Activated naive CD8-positive, alpha-beta T cell (primary cell): ENCODE results near the gene PGC.

Experiments
- H3K27ac Mint-ChIP-seq: one replicate; pipeline ENCODE4 v1.8.0; 2021; ENCODE audit warnings: mixed read lengths
- H3K27me3 Mint-ChIP-seq: one replicate; pipeline ENCODE4 v1.8.0; 2021; ENCODE audit warnings: mixed read lengths
- H3K36me3 Mint-ChIP-seq: one replicate; pipeline ENCODE4 v1.8.0; 2021; ENCODE audit warnings: mixed read lengths
- H3K4me1 Mint-ChIP-seq: one replicate; pipeline ENCODE4 v1.8.0; 2021; ENCODE audit warnings: low read depth, mixed read lengths
- H3K4me3 Mint-ChIP-seq: one replicate; pipeline ENCODE4 v1.8.0; 2021; ENCODE audit warnings: mild to moderate bottlenecking, mixed read lengths
- H3K9me3 Mint-ChIP-seq: one replicate; pipeline ENCODE4 v1.8.0; 2021; ENCODE audit warnings: low read depth, mixed read lengths

PGC gene

DNA sequence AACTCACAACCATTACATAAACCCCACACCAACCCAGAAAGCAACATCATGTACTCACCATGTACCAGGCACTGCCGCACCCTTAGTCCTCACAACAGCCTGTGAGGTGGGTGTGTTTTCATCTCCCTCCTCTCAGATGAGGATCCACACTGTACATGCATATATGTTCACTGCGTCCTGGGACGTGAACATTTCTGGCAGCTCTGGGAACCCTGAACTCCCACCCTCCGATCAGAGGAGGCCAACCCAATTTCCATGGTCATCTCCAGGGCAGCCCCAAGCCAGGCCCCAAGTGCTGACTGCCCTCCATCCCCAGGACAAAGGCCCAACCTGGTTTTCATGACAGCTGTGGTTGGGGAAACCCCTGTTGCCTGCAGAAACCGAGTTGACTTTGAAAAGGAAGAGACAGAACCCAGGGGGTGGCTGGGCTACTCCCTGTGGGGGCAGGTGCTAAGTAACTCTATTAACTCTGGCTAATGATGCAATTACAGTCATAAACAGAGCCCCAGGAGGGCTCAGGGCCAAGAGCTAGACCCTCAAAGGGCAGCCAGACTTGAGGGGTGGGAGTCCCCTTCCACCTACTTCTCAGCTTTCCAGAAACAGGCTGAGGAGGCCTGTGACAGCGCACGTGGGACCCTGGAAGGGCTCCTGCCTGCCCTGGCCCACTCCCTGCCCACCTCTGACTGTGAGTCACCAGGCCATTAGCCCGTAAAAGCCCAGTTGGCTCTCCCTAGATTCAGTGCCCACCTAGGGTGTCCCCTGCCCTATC lies 14.4 kb downstream of the PGC start:
- Mint-ChIP-seq H3K9me3 (no peaks in the 10 kb centered on the region), H3K27ac (no peak overlapping the region), H3K27me3 (no peaks in the 10 kb centered on the region), H3K4me3 (peak overlapping the region; percentile 80), H3K4me1 (peaks cover 44% of the 10 kb centered on the region), H3K36me3 (no peaks in the 10 kb centered on the region)

DNA sequence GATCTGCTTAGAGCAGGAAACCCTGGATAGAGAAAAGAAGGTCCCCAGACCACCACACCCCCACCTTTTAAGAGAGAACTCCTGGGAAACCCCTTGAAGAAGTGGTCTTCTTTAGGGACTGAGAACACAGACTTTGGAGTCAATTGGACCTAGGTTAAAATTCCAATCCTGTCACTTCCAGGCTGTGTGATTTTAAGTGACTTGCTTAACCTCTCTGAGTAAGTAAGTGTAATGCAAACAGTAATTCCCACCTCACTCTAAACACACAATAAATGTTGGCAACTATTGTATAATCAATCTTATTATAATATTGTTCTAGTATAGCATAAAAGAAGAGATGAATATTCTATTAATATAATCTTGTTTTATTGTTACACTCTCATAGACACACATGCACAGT lies 15.0 kb downstream of the PGC start:
- Mint-ChIP-seq H3K27ac (no peak overlapping the region), H3K4me1 (peaks cover 45% of the 10 kb centered on the region), H3K27me3 (no peaks in the 10 kb centered on the region), H3K4me3 (peak overlapping the region; percentile 80), H3K9me3 (no peaks in the 10 kb centered on the region), H3K36me3 (no peaks in the 10 kb centered on the region)

DNA sequence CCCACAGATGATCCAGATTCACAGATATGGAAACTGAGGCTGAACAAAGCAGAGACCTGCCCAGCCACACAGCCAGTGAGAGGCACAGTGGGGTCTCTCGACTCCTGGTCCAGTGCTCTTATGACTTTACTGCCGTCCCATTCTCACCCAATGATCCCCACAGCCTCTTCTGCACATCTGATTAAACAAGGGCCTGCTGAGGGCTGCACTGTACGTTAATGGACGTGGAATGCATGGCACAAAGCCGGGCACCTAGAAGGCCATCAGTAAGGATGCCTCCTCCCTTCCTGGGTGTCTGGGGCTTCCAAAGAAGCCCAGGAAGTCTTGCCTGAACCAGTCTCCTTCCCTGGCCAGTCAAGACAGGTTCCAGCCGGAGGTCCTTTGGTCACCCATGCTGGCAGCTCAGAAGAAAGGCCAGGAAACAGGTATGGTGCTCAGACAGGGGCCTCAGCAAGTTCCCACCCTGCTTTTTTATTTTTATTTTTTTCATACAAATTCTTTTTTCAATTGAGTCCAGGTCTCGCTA lies 15.6 kb downstream of the PGC start:
- Mint-ChIP-seq H3K4me1 (peaks cover 50% of the 10 kb centered on the region), H3K36me3 (no peaks in the 10 kb centered on the region), H3K9me3 (no peaks in the 10 kb centered on the region), H3K27ac (no peak overlapping the region), H3K4me3 (no peak overlapping the region), H3K27me3 (no peaks in the 10 kb centered on the region)

DNA sequence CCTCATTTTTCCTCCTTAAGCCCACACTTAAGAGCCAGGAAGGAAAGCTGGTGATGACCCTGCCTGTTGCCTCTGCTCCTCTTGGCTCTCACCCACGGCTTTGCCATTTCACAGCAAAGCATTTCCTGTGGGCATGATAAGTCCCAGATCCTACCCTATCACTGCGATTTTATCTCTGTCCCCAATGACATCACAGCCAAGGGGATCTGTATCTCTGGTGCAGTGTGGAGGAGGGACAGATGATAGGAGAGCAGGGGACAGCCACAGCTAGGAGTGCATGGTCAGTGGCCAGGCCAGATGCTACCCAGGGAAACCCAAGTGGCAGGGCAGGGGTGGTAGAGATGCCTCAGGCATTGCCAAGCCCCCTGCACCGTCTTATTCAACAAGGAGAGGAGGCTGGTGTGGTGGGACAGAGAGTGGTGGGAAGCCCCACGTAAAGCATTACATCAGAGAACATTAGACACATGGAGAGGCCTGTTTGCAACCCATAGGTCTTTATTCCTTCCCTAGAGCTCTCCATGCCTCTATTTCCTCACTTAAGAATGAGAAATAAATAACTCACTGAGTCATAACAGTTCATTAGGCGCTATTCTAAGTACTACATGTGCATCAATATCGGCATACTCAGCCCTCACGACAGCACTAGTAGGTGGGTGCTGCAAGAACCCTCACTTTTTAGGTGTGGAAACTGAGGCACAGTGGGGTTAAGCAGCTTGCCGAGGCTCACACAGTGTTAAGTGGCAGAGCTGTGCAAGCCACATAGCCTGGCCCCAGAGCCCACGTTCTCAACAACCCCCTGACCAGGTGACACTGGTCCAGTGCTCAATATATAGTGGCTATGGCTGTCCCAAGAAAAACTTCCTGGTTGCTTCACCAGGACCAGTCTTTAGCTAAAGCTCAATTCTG lies 16.4 kb downstream of the PGC start:
- peaks cover 50% of the 10 kb centered on the region for H3K4me1 Mint-ChIP-seq
- H3K27me3 Mint-ChIP-seq: no peaks in the 10 kb centered on the region
- no peak overlapping the region for H3K27ac Mint-ChIP-seq
- no peaks in the 10 kb centered on the region for H3K36me3 Mint-ChIP-seq
- H3K9me3 Mint-ChIP-seq: no peaks in the 10 kb centered on the region
- no peak overlapping the region for H3K4me3 Mint-ChIP-seq

DNA sequence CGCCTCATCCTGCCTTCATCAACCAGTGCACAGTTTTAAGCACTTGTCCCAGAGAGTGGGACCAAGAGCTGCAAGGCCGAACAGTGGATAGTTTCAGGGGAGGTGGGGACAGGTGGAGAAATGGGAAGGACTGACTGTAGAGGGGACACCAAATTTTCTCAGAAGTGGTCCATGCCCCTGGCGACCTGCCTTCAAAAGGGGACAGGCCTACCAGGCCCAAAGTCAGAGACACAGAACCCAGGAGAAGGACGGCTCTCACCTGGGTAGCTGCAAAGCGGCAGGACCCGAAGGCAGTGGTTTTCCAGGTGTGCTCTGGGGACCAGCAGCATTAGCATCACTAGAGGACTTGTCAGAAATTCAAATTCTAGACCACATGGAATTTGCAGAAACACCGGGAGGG lies 17.6 kb downstream of the PGC start:
- no peak overlapping the region for H3K4me3 Mint-ChIP-seq
- peaks cover 48% of the 10 kb centered on the region for H3K4me1 Mint-ChIP-seq
- no peaks in the 10 kb centered on the region for H3K36me3 Mint-ChIP-seq

DNA sequence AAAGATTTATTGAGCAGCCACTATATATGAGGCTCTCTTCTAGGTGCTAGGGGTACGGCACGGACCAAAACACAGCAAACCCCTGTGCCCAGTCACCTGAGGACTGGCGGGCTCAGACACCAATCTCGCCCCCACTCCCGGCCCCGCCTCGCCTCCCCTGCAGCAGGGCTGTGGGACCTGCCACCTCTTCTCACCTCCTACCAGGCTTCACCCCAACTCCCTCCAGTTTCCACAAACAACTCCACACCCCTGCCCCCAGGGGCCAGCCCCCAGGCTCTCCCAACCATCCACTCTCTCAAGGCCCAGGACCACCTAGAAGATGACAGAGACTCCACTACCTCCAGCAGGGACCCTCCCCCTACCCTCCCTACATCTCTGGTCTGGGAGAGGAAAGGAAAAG lies 18.2 kb downstream of the PGC start:
- Mint-ChIP-seq H3K9me3 (no peaks in the 10 kb centered on the region), H3K27ac (no peak overlapping the region), H3K4me1 (peaks cover 48% of the 10 kb centered on the region), H3K36me3 (no peaks in the 10 kb centered on the region), H3K27me3 (no peaks in the 10 kb centered on the region), H3K4me3 (no peak overlapping the region)

More for the DNA sequence above, 17.6 kb downstream of the PGC start:
- no peaks in the 10 kb centered on the region for H3K27me3 Mint-ChIP-seq
- H3K9me3 Mint-ChIP-seq: no peaks in the 10 kb centered on the region
- no peak overlapping the region for H3K27ac Mint-ChIP-seq

DNA sequence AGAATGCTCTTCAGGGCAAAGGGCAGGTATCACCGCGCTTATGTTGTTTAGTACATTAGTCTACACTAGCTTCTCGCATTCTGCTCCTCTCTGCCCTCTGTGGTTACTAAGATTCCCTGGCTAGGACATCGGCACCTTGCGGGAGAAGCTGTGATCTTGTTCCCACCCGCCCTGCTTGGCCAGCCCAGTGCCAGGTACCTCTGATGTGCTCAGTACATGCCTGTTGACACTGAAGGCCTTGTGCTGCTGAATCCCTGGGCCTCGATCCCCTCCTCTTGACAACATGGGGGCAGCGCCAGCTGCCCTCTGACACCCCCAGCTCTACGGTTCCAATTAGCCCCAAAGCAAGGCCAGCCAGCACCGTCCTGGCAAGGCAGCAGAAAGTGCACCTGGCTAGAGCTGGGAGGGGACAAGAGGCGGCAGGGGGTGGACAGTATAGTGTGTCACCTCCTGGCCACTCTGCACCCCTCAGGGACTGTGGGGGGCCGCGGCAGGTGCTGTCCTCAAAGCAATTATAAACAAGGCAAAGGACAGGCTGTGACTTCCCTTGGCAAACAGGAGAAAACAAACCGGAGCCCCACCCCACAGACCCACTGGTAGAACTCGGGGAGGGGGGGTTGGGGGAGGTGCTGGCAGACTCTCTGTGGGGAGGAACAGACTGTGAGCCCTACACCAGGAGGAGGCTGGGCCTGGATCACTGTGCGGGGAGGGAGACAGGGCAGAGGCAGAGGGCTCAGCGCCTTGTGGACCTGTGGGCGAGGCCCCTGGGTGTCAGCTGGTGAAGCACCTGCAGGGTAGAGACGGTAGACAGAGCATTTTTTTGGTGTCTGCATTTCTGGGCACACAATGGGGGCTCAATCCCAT lies 18.9 kb downstream of the PGC start:
- Mint-ChIP-seq H3K4me3 (no peak overlapping the region), H3K4me1 (peaks cover 42% of the 10 kb centered on the region), H3K27ac (no peak overlapping the region), H3K9me3 (no peaks in the 10 kb centered on the region), H3K36me3 (no peaks in the 10 kb centered on the region), H3K27me3 (no peaks in the 10 kb centered on the region)

DNA sequence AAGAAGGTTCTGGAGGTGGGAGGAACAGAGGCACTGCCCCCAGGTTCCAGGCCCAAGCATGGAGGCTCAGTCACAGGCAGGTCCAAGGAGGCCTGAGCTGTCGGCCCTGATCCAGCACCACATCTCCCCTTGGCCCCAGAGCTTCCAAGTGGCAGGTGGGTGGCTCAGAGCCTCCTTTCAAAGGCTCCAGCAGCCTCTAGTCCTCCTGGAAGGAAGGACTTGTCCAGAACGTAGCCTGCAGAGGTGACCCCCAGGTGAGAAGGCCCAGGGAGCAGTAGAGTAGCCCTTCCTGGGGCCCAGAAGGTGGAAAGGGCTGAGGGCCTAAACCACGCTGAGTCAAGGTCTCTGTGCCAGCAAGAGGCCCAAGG lies 19.5 kb downstream of the PGC start:
- Mint-ChIP-seq H3K4me1 (peaks cover 36% of the 10 kb centered on the region), H3K9me3 (no peaks in the 10 kb centered on the region), H3K27ac (no peak overlapping the region), H3K36me3 (no peaks in the 10 kb centered on the region), H3K4me3 (no peak overlapping the region), H3K27me3 (no peaks in the 10 kb centered on the region)

DNA sequence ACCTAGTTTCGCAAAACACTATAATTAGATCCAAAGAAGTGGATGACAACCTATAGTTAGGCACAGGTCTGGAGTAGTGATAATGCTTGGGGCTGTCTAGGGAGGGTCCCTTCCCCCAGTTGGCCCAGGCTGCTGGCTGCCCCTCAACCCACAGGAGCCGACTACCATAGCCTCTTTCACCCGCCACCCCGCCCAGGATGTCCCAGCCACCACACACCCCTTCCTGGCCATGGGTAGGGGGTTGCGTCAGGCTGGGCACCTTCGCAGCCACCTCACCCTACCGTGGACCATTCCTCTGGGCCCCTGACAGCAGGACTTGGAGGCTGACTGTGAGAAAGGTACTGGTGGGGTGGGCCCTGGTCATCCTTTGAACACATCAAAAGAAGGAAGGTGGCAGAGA lies 20.3 kb downstream of the PGC start:
- Mint-ChIP-seq H3K4me1 (peaks cover 30% of the 10 kb centered on the region), H3K36me3 (no peaks in the 10 kb centered on the region), H3K4me3 (no peak overlapping the region), H3K27me3 (no peaks in the 10 kb centered on the region), H3K27ac (no peak overlapping the region), H3K9me3 (no peaks in the 10 kb centered on the region)

DNA sequence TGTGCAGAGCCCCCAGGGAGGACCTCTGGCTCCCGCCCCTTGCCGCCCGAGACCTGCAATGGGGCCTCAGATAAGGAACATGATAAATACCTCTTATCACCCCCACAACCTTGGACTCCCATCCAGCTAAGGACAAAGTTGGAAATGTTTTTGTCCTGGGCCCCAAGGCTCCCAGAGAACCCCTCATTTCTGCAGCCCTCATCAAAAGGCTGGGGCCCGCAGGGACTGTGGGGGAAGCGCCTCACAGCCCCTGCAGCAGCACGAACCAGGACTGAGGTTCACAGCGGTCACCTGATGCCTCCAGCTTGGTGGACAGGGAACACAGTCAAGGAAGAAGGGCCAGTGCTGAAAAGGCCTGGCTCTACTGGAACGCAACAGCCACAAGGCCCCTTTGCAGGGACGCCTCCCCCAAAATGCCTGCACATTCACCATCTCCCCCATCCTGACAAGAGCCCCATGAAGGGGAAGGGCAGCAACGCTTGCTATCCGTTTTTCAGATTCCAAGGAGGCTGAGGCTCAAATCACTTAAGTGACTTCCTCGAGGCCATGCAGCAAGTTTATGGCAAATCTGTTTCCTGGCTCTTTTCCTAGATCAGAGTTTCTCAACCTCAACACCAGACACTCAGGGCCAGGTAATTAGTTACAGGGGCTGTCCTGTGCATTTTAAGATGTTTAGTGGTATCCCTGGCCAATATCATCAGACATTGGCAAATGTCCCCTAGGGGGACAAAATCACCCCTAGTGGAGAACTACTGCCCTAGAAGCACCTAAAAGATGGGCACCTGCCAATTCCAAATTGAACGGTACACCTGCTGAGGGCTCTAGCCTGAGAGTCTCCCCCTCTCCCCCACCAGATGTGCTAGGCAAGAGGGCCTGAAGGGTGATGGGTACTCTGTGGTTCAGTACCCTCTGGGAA lies 22.4 kb downstream of the PGC start:
- H3K36me3 Mint-ChIP-seq: no peaks in the 10 kb centered on the region
- H3K4me1 Mint-ChIP-seq: peaks cover 14% of the 10 kb centered on the region
- no peaks in the 10 kb centered on the region for H3K27me3 Mint-ChIP-seq
- H3K4me3 Mint-ChIP-seq: no peak overlapping the region
- no peaks in the 10 kb centered on the region for H3K9me3 Mint-ChIP-seq
- no peak overlapping the region for H3K27ac Mint-ChIP-seq

DNA sequence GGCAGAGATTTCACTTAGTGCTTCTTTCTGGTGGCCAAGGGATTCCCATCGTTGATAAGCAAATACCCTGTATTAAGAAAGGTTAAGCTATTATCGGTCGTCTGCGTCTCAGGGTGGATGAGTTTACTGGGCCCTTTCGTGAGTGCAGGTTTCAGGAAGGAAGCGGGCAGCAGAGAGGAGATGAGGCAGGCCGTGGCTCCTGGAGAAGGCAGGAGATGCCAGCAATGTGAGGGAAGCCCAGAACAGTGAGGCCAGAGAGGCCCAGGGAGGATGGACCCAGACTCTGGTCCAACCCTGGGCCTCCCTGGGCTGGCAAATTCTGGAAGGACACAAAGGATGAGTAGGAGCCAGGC lies 23.0 kb downstream of the PGC start:
- H3K4me1 Mint-ChIP-seq: peaks cover 10% of the 10 kb centered on the region
- no peaks in the 10 kb centered on the region for H3K36me3 Mint-ChIP-seq
- no peak overlapping the region for H3K4me3 Mint-ChIP-seq
- H3K9me3 Mint-ChIP-seq: no peaks in the 10 kb centered on the region
- H3K27me3 Mint-ChIP-seq: no peaks in the 10 kb centered on the region
- no peak overlapping the region for H3K27ac Mint-ChIP-seq

DNA sequence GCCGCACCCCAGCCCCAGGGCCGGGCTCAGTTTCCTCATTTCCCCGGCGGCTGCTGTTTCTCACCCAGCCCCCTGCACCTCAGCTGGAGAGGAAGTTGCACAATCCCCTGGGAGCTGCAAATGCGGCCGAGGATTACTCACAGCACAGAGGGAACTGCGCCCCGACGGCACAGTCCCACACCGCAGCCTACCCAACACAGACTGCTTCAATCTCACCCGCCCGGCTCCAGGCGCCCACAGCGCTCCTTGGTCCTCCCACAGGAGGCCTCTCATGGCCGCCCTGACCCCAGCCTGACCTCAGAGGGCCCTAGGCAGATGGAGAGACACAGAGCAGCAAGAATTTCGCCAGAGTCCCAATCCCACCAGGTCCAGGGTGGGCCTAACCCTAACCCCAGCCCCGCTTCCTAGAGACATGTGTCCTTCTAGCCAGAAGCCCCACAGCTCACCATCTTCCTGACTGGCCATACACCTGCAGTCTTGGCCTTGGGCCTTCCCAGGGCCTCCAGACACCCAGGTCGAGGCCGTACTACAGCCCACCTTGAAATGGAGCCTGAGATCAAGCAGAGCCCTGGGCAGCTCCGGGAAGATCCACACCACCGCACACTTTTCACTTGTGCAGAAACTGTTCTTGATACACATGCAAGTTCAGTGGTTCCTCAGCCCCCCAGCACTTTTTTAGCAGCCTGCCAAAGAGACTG lies 23.5 kb downstream of the PGC start:
- H3K27ac Mint-ChIP-seq: no peak overlapping the region

DNA sequence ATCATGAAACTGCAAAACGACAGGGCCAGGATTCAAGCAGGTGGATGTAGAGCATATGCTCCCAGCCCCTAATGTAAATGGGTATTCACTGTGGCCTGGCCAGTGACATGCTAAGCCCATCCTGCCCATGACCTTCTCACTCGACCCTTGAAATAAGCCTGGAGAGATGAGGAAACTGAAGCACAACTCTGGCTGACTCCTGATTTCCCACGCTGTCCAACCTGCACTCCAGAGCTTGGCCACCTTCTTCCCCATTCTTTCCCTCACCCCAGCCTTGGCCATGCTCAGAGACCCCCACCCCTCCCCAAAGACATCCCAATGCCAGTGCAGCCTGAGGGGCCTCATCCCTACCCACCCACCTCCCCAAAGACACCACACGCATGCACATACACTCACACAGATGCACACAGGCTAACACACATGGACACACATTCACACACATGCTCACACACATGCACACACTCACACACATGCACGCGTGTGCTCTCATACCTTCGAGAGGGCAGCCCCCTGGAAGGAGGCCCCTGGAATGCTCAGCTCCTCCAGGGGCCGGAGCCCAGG lies 24.1 kb downstream of the PGC start:
- Mint-ChIP-seq H3K4me3 (no peak overlapping the region), H3K4me1 (peaks cover 5% of the 10 kb centered on the region), H3K27ac (no peak overlapping the region), H3K9me3 (no peaks in the 10 kb centered on the region), H3K27me3 (no peaks in the 10 kb centered on the region), H3K36me3 (no peaks in the 10 kb centered on the region)

More for the DNA sequence above, 23.5 kb downstream of the PGC start:
- peaks cover 6% of the 10 kb centered on the region for H3K4me1 Mint-ChIP-seq
- no peaks in the 10 kb centered on the region for H3K27me3 Mint-ChIP-seq
- H3K4me3 Mint-ChIP-seq: no peak overlapping the region
- no peaks in the 10 kb centered on the region for H3K9me3 Mint-ChIP-seq
- H3K36me3 Mint-ChIP-seq: no peaks in the 10 kb centered on the region
